Measurements from ENCODE around the gene FANCE.

FANCE gene

GRCh38 chr6:35468980-35469750 is 17.0 kb downstream of the FANCE start:
- no peak for DNase-seq

- peak; percentile 23 for DNase-seq
These were observed 17.9 kb downstream of the FANCE start for GRCh38 chr6:35469751-35470662.

GRCh38 chr6:35470663-35471120 is 18.6 kb downstream of the FANCE start:
- DNase-seq: no peak

GRCh38 chr6:35471836-35472345 is 19.8 kb downstream of the FANCE start:
- DNase-seq: no peak

GRCh38 chr6:35473075-35473849 is 21.1 kb downstream of the FANCE start:
- DNase-seq: no peak

- no peak for DNase-seq
These were observed 21.7 kb downstream of the FANCE start for GRCh38 chr6:35473850-35474130.

GRCh38 chr6:35474131-35474941 is 22.2 kb downstream of the FANCE start:
- DNase-seq: peak; percentile 4

- DNase-seq: peak; percentile 3
These were observed 22.9 kb downstream of the FANCE start for GRCh38 chr6:35474942-35475570.

- DNase-seq: no peak
These were observed 23.4 kb downstream of the FANCE start for GRCh38 chr6:35475573-35475972.

GRCh38 chr6:35476004-35476403 is 23.9 kb downstream of the FANCE start:
- DNase-seq: no peak

- no peak for DNase-seq
These were observed 24.9 kb downstream of the FANCE start for GRCh38 chr6:35477028-35477427.

- DNase-seq: no peak
These were observed 25.5 kb downstream of the FANCE start for GRCh38 chr6:35477551-35478179.

- DNase-seq: no peak
These were observed 26.1 kb downstream of the FANCE start for GRCh38 chr6:35478259-35478658.

GRCh38 chr6:35480176-35480575 is 28.0 kb downstream of the FANCE start:
- DNase-seq: no peak

GRCh38 chr6:35481226-35481625 is 29.1 kb downstream of the FANCE start:
- no peak for DNase-seq

- DNase-seq: no peak
These were observed 30.9 kb downstream of the FANCE start for GRCh38 chr6:35483062-35483461.

GRCh38 chr6:35483490-35483889 is 31.4 kb downstream of the FANCE start:
- no peak for DNase-seq

GRCh38 chr6:35483893-35484645 is 31.9 kb downstream of the FANCE start:
- no peak for DNase-seq

GRCh38 chr6:35484921-35485392 is 32.8 kb downstream of the FANCE start:
- DNase-seq: no peak

GRCh38 chr6:35485402-35485877 is 33.3 kb downstream of the FANCE start:
- DNase-seq: no peak
